Stomach (tissue), 4 donors: ENCODE results near the gene NFE2L2.

Source experiments
- EP300 ChIP-seq: sonication (generic); formaldehyde crosslinking; IDR thresholded peaks from one replicate; pipeline ENCODE4 v1.6.1; 2017; ENCODE audit warnings: antibody characterized with exemption
- POLR2A ChIP-seq, 4 donors: fragments of 450-650 bp; IDR thresholded peaks; one replicate each; pipeline ENCODE4 v1.6.1; 2016; ENCODE audit warnings: antibody characterized with exemption in 4 of 4, control low read depth in 2 of 4, mild to moderate bottlenecking in 1 of 4, moderate library complexity in 1 of 4
- TF ChIP-seq, protein P1 (sequence below), 7 experiments: fragments of 450-650 bp in 4 of 7; fragments of 200-600 bp in 3 of 7; sonication (generic) in 3 of 7; IDR thresholded peaks; one replicate each; pipeline ENCODE4 v1.5.1; 2016 to 2019; ENCODE audit warnings: antibody characterized with exemption in 7 of 7, control low read depth in 2 of 7, mild to moderate bottlenecking in 1 of 7

DNA sequence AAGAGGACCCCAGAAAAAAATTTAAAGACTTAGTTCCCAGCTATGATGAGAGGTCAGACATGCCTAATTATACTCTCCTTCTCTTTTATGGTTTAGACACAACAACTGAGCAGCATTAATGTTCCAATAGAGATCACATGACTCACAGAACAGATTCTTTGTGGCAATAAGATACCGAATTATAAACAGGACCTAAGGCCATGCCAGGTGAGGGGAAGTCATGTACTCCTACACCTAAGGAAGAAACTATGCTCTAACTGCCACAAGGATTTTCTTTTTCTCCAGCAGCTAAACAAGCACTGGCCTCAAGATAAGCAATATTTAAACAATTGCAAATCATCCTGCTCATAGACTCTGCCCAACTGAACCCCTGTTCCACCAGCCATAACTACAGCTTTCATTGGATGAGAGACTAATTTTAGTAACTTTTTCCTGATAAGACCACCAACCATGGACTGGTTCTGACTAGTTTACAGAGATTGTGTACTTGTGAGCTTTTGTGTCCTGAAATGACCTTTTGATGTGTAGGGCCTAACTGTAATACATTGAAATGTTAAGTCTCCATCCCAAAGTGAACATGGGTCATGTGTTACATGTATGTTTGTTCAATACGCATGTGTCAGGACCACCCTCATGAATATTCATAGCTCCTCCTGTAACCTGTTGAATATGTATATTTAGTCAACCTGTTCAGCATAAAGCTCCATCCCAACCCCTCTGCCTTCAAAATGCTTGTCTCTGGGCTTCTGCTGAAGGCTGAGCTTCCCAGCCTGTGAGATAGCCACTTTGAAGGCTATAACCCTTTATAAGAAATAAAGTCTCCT is 21.6 kb upstream of the NFE2L2 start:
- TF ChIP-seq, protein P1, sequence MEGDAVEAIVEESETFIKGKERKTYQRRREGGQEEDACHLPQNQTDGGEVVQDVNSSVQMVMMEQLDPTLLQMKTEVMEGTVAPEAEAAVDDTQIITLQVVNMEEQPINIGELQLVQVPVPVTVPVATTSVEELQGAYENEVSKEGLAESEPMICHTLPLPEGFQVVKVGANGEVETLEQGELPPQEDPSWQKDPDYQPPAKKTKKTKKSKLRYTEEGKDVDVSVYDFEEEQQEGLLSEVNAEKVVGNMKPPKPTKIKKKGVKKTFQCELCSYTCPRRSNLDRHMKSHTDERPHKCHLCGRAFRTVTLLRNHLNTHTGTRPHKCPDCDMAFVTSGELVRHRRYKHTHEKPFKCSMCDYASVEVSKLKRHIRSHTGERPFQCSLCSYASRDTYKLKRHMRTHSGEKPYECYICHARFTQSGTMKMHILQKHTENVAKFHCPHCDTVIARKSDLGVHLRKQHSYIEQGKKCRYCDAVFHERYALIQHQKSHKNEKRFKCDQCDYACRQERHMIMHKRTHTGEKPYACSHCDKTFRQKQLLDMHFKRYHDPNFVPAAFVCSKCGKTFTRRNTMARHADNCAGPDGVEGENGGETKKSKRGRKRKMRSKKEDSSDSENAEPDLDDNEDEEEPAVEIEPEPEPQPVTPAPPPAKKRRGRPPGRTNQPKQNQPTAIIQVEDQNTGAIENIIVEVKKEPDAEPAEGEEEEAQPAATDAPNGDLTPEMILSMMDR (IDR thresholded peaks at IDR 0.05), result no peak
- no peak for TF ChIP-seq POLR2A (IDR thresholded peaks at IDR 0.05)
- no peak for TF ChIP-seq EP300
